IPS-NIHi7 (cell line): ENCODE results near the gene PTPRR.

ENCODE experiments used
- DNase-seq: peaks from one replicate; pipeline ENCODE4 v3.0.0; 2012; ENCODE audit warnings: mixed read lengths; ENCODE audit errors: extremely low spot score

PTPRR gene

DNA sequence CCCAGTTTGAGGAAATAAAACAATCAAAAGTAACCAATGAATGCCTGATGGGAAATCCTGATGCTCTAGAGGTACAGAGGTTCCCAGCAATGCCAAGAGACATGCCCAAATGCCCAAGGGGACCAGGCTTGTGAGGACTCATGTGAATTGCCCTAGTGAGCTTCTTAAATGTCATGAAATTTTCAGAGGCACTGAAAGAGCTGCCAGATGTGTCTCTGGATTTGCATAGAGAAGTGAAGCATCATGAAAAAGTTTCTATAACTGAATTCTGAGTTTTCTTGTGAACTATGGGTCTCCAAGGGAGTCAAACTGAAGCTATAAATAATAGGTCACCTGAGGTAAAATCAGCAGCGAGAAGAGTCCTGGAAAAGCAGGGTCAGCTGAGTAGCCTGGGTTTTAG is 9.9 kb downstream of the PTPRR start:
- DNase-seq: no peak

DNA sequence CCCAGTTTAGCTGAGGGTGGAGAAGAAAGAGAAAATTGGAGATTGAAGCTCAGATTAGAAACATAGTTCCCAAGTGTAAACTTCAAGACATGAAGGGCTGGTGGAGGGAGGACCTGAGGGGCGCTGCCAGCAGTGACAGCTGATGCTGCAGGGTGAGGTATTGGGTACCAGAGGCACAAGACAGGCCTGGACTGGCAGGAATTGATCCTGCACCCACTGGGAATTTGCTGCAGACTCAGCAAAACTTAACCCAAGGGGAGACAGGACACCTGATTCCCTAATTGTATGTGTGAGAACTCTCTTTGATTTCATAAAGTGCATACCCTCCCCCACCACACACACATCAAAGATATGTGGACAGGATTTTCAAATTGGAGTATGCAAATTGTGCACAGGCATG is 11.6 kb downstream of the PTPRR start:
- DNase-seq: no peak

DNA sequence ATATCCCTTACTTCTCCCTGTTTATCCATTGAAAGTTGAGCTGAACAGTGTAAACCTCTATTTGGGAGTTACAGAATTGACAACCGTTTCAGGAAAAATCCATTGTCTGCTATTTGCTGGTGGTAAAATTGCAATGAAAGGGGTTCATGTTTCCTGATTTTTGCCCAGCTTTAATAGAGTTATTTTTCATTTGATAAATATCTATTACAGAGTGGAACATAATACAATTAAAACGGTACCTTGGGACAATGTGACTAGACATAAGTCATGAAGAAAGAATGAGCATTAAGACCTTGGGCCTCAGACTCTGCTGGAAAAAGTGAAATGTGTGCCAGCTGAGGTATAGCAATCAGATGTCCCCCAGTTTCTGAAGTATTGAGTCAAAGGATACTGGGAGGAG is 13.1 kb downstream of the PTPRR start:
- DNase-seq: no peak

DNA sequence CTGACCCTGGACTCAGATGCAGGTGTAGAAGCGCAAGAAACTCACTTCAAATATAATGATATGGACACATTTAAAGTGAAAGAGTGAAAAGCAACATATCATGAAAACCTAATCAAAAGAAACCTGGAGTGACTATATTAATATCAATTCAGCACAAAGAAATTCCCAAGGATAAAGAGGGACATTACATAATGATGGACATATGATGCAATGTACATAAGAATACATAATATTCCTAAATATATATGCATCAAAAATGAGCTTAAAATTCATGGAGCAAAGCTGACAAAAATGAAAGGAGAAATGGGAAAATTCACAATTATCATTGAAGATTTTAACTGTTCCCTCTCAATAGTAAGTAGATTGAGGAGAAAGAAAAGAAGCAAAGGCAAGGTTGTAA is 24.6 kb downstream of the PTPRR start:
- no peak for DNase-seq

DNA sequence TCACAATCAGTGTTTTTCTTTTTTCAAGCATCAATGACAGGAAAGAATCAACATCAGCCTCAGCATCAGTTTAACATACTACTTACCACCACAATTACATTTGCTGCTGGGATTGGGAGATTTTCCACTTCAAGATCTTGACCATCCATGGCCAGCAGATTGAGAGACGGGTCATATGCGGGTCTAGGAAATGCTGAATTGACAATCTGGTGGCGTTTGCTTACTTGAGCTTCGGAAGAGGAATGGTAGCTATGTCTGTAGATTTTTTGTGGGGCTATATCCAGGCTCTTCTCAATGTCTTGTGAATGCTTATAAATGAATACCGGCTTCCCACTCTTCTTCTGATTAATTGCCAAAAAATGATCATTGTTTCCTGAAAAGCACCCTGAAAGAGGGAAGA is 27.9 kb downstream of the PTPRR start:
- DNase-seq: no peak

DNA sequence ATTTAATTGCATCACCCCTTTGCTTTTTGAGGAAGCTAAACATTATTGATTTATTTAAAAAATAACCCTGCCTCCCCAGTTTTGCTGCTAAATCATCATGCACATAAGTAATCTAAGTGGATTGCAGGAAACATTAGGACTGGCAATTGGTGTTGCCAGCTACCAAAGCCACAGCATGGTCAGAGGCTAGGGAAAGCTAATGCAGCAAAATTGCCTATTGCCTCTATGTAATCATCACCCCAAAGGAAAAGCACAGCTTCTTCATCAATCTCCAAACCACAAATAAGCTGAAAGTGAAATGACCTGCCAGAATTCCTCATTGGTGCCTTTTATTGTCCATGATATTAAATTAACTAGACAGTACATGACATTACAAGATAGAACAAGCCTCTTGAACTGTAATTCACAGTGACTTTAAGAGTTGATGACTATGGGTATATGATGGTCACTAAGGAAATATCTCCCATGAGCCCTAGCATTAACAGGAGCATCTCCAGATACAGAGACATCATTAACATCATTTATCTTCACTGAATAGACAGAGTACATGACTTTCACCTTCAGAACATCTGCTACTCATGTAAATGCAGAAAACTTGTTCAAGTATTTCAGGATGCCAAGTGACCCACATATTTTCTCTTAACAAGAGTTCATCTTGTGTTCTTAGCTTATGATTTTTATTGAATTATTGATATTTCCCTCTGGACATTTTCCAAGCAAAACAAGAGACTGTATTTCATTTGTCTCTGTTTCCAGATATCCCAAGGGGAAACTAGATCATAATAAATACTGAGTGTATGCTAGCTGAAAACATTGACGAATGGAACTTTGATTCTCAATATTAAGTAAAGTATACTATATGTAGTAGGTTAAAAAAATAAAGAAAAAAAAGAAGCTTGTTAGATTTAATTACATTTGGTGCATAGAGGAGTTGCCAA is 29.4 kb downstream of the PTPRR start:
- DNase-seq: no peak

DNA sequence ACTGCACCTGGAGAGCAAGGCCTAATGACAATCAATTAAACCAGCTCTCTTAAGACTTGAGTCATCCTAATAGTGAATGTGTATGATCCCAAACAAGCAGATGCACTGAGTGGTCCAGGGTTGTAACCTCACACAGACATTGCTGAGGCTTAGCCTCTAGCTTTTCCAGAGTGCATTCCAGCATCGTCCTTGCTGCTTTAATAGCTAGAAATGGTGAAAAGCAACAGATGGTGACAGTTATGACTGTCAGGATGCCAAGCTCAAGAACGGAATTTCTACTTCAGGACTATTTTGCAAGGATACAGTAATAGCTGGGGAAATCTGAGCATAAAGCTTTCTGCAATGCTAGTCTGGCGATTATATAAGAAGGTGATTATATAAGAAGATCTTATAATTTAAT is 34.6 kb downstream of the PTPRR start:
- DNase-seq: no peak

DNA sequence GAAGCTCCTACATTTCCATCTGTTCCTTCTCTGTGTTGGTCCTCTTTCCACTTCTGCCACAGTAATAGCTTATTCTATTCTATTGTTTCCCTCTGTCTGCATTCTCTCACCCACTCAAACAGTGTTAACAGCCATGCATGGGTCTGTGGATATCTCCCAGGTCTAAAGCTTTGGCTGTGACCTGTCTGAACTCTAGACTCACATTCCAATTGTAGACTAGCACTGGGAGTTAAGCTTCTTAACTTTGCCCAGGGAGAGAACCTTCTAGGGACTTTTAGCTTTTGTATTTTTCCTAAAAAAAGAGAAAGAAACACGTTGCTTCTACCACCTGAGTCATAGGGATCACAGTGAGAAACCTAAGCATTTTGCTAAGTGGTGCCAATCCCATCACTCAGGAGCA is 36.7 kb downstream of the PTPRR start:
- peak; percentile 11 for DNase-seq

DNA sequence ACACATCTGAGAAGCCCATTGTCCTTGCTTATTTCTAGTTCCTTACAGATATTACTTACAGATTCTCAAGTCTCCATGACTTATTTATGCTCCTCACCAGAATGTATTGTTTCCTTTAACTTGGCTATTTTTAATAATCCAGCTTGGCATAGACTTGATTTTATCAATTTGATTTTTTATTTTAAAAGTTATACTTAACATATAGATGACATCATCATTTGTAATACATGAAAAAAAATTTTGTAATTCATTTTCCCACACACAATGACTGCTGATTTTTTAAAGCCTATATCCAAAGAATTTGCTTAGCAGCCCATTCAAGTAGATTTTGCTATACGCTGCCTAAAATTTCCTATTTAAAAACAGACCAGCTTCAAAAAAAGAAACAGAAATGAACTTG is 39.8 kb downstream of the PTPRR start:
- no peak for DNase-seq

DNA sequence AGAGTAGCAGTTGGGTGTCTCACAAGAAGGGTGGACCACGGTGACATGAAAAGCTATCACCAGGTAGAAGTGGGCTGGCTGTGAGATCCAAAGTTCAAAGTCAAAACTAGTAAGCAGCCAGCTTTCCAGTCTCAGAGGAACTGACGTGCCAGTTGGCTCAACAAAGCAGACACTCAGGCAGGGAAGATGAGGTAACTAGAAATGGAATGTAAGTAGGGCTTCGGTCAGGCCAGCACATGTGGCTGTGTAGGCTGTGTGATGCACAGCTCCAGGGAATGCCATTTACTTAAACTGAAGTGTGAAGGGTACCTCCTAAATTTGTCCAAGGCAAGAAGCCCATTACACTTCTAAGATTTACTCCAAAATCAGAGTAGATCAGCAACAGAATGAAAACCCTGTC is 43.6 kb downstream of the PTPRR start:
- peak; percentile 11 for DNase-seq

DNA sequence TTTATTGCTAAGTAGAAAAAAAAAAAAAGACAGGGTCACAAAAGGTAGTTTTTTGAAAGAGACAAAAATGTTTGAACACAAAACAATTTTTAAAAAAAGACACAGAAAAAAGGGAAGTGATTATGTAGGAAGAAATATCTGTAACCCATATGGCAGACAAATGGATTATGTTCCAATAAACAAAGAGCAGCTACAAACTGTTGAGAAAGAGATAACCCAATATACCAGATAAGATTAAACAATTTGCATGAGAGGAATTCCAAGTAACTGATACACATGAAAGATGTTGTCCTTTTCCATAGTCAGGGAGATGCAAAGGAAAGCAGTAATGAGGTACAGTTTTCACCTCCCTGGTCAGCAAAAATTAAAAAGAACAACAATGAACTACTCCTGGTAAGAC is 44.9 kb downstream of the PTPRR start:
- DNase-seq: no peak

DNA sequence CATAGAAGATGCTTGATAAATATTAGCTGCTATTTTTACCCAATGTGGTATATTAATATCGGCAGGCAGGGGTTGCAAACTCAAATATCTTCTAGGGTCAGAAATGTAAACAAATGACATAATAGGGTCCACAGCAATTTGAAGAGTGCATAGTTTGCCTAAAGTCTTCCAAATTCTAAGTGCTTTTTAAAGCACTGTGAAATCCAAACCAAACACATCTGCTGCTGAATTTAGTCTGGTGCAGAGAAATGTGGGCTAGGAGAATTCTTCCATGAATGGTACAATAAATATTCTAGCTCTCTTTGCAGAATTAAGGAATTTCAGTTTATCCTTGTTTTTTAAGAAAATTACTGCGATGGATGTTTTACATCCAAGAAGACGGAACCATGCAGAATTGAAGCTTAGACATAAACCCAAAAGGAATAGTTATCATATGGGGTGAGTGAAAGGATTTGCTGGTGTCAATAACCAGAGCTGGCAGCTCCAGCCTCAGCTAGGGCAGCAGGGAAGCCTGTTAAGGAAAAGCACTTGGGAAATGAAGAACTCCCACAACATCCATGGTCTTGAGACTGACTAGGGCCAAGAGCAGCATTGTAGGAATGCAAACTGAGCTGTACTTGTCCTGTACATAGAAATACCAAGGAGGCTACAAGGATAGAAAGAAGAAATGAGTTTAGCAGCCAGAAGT is 65.5 kb downstream of the PTPRR start:
- DNase-seq: no peak

DNA sequence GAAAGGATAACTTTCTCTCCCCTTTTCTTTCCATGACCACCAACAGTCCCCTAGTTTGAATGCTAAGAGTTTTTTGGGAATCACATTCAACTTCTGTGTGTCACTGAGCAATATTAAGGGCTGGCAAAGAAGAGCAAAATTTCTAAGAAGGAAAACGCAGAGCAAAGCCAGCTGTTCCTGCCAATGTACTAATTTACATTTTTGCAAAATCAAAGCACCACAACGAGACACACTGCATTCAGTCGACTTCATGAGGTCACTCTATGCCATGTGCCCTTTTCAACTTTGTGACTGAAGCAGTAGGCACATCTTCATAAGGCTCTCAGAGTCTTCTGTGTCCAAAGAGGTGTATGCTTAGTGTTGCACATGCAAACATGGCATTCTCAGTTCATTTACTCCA is 66.4 kb downstream of the PTPRR start:
- DNase-seq: no peak

DNA sequence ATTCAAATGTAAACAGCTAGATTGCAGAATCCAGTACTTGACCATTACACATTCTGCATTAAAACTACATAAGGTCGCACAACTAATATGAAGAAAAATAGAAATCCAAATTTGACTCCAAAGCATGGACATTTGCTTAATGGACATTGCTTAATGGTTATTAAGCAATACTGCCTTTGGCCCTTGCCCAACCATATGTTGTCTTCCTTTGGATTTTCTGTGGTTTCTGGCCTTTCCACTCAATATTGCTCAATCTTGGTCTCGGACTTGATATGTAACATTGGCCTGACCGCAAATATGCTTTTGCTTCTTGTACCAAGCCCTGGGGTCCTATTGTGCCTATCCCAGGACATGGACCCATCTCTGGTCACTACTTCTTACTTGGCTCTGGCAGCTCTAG is 67.2 kb downstream of the PTPRR start:
- no peak for DNase-seq

DNA sequence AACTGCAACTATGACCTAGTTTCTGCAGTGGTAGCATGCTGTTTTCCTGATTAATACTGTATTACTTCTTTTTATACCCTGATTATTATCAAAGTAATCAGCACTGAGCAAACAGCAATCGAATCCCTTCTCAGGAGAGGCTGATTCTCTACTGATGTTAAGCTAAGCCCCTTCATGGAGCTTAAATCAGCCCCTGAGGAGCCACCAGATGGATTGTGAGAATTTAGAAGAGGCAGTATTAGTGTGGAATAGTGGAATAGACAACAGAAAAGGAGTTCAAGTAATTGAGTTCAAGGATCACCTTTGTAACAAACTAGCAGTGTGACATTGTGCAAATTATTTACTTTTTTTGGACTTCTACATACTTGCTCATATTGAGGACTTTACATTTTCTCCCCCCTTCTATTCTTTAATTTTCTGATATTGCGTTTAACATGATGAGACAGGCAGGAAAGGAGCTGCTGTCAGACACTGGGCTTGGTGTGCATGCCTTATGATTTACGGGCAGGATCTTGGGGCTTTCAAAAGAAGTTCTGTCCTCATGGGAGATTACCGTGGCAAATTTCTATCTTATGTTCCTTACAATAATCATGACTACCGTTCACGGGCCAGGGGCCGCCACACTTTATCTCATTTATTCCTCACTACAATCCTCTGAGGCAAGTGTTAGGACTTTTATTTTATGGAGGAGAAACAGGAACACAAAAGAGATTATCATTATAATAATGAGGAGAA is 68.0 kb downstream of the PTPRR start:
- DNase-seq: no peak

DNA sequence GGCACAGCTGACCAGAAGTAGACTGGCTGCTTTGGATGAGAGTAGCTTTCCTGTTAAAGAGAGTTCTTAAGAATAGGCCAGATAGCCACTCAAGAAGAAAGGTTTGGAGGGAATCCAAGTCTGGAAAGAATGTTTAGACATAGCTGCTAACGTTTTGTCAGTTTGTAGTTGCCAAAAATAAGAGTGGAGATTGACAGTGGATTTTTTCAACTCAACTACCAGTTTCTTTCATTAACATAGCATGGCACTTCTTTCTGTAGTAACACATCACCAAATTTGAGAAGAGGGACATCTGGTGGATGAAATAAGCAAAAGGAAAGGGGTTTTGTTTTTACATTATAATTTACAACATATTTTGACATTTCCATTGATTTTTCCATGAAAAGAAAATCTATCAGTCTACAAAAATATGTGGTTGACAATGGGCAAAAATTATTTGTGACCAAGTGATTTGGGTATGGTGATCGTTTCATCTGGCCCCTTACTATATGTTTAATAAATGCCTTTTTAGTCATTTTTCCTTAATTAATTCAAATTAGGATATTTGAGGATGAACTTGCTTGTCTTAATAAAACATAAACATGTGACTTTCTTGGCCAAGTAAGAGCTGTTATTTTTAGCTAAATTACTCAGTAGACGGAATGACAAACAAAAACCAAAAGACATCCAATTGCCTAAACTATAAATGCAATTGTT is 71.1 kb downstream of the PTPRR start:
- peak; percentile 31 for DNase-seq

DNA sequence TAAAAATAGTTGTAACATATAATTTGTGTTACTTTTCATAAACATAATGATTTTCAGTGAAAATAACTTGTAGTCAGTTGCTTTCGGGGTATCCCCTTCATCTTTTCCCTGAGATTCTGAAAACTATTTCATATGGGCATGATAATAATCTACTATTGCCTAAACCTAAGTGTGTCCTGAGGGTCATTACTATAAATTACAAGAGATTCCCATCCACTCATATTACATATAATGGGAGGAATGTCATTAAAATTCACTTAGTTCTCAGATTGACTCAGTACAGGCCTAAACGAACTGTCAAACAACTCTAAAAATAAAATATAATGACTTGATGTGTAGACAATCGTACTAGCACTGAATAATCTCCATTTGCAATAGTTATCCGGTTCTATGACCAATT is 72.7 kb downstream of the PTPRR start:
- no peak for DNase-seq

DNA sequence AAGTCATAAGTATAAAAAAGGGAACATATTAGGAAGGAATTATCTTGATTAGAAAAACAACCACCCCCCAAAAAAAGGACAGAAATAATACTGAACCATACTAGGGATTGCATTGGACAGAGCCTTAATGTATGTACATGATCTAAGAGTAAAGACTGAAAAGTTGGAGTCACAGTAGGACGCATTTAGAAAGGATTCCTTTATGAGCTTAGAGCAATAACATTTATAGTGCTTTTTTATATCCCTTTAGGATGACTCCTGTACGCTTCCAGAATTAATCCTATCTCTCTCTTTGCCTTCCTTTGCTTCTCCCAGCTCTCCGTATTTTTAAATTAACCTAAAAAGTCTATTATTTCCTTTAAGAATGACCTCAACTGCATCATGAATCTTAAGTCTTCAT is 75.3 kb downstream of the PTPRR start:
- DNase-seq: no peak

DNA sequence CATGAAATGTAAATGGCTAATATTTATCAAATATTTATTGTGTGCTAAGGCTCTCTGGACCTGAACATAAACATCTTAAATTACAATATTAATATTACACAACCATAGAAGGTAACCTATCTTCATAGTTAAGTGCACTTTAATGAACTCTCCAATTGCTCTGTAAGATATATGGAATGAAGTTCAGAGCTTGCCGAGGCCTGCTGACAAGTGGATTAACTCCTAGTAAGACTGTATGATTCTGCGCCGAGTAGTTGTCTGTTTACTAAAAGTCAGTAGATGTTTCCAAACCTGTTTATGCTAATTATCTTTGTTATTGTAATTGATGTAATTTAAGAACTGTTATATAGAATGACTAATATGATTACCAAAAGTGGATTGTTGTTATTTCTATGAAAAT is 77.2 kb downstream of the PTPRR start:
- DNase-seq: no peak

DNA sequence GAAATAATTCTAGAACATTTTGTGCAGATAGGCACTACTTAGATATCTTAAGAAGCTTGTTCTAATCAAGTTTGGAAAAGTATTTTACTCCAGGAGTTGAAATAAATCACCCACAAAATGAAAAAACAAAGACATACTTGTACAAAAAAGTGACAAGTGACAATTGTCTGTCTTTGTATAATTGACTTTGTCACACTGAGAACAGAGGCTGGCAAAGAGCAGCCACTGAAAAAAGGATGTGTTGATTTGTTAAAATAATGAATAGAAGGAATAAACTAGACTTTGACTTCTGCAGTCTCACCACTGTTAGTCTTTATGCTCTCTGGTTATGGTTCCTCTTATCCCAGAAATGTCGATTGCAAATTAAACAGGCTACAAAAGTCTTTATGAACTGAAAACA is 77.6 kb downstream of the PTPRR start:
- DNase-seq: no peak

DNA sequence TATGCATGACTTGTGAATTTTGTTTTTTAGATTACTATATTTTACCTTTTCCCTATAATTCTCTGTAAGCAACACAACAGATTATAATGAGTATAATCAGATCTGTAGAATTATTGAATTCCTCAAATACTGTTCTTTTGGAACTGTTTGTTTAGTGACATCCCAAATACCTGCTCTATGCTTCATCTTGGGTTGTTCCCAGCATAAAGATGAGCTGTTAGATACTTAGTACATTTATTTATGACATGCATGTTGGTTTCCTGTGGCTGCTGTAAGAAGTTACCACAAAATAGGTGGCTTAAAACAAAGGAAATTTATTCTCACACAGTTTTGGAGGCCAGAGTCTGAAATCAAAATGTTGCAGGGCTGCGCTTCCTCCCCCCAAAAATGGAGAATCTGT is 78.4 kb downstream of the PTPRR start:
- no peak for DNase-seq
